PFSK-1 (cell line): Measurements from ENCODE around the gene KCNK1.

Experiments
- POLR2AphosphoS5 ChIP-seq: IDR thresholded peaks from 2 replicates; pipeline ENCODE4 v1.6.1; 2012; ENCODE audit warnings: low read depth, mild to moderate bottlenecking, control low read depth, low read length, moderate library complexity
- REST ChIP-seq, 2 experiments: IDR thresholded peaks; 2 replicates each; pipeline versions ENCODE4 v1.6.1 to v1.8.0; 2011 to 2012; ENCODE audit warnings: low read depth in 2 of 2, low read length in 2 of 2, control low read depth in 1 of 2, inconsistent platforms in 1 of 2, mild to moderate bottlenecking in 1 of 2, moderate library complexity in 1 of 2; ENCODE audit not compliant: insufficient read depth in 1 of 2

GRCh38 chr1:233607252-233608119 lies 6.4 kb upstream of the KCNK1 start:
- TF ChIP-seq REST (IDR thresholded peaks at IDR 0.05; ENCODE audit: insufficient read depth in 1 of 2, low read depth in 2 of 2, low read length in 2 of 2) (no peak), POLR2AphosphoS5 (no peak)
